Measurements from ENCODE around the gene RET.

The RET gene

DNA sequence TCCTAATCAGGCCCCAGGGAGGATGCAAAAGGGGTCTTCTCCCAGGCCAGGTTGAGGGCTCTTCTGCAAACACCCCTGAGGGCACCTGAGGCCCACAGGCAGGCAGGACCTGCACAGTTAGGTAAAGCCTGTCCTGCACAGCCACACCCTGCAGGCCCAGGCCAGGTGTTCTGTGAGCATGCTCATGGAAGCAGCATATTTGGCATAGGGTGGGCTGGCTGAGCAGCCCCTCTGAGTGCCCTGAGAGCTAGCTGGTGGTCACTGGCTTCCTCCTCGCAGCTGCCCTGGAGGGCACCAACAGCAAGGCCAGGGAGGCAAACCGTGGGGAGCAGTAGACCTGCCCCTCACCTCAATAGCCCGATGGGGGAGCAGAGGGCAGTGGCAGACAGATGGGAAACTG lies 3.7 kb upstream of the RET start:
- no peak for TF ChIP-seq EZH2phosphoT487 (IDR thresholded peaks at IDR 0.05; ENCODE audit: low read depth)
- TF ChIP-seq, protein P1, sequence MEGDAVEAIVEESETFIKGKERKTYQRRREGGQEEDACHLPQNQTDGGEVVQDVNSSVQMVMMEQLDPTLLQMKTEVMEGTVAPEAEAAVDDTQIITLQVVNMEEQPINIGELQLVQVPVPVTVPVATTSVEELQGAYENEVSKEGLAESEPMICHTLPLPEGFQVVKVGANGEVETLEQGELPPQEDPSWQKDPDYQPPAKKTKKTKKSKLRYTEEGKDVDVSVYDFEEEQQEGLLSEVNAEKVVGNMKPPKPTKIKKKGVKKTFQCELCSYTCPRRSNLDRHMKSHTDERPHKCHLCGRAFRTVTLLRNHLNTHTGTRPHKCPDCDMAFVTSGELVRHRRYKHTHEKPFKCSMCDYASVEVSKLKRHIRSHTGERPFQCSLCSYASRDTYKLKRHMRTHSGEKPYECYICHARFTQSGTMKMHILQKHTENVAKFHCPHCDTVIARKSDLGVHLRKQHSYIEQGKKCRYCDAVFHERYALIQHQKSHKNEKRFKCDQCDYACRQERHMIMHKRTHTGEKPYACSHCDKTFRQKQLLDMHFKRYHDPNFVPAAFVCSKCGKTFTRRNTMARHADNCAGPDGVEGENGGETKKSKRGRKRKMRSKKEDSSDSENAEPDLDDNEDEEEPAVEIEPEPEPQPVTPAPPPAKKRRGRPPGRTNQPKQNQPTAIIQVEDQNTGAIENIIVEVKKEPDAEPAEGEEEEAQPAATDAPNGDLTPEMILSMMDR (IDR thresholded peaks at IDR 0.05; ENCODE audit: low read depth, low read length) = no peak
- no peaks in the 10 kb centered on the region for H3K36me3 ChIP-seq (replicated peaks; ENCODE audit: low read depth, low read length)
- H3K27ac ChIP-seq (ENCODE audit: low read length) = no peak overlapping the region
- H3K4me3 ChIP-seq (ENCODE audit: low read length) = no peak overlapping the region
- H3K9me3 ChIP-seq (ENCODE audit: insufficient read depth, low read length) = no peaks in the 10 kb centered on the region
- H2AFZ ChIP-seq (ENCODE audit: low read depth, low read length) = no peak overlapping the region
- no peaks in the 10 kb centered on the region for H4K20me1 ChIP-seq (ENCODE audit: insufficient read depth, low read length)
- H3K27me3 ChIP-seq (ENCODE audit: low read depth, low read length) = no peaks in the 10 kb centered on the region
- no peaks in the 10 kb centered on the region for H3K79me2 ChIP-seq (ENCODE audit: low read length)
- no peaks in the 10 kb centered on the region for H3K4me1 ChIP-seq (ENCODE audit: low read length)
- H3K9ac ChIP-seq (ENCODE audit: low read length) = no peak overlapping the region
- no peak overlapping the region for H3K4me2 ChIP-seq (ENCODE audit: low read length)

DNA sequence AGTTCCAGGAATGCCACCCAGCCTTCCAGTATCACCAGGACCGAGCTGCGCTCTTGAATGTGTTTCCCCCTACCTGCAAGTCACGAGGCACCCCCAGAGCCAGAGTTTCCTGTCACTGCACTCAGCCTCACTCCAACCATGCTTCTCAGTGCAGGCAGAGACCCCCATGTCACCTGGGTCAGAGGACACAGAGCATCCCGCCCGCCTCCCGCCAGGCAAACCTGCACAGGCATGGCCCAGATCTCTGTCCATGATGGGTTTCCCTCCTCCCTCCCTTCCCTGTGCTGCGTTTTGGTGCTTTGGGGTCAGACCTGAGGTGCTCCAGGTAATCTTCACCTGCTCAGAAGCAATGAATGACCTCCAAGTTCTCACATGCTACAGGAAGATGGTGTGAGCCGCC lies 3.1 kb upstream of the RET start:
- Histone ChIP-seq H3K4me3 (ENCODE audit: low read length) (no peak overlapping the region), H3K27me3 (ENCODE audit: low read depth, low read length) (no peaks in the 10 kb centered on the region), H3K79me2 (ENCODE audit: low read length) (no peaks in the 10 kb centered on the region), H3K4me1 (ENCODE audit: low read length) (no peaks in the 10 kb centered on the region), H3K9ac (ENCODE audit: low read length) (no peak overlapping the region), H3K4me2 (ENCODE audit: low read length) (no peak overlapping the region), H3K36me3 (replicated peaks; ENCODE audit: low read depth, low read length) (no peaks in the 10 kb centered on the region), H2AFZ (ENCODE audit: low read depth, low read length) (no peak overlapping the region), H4K20me1 (ENCODE audit: insufficient read depth, low read length) (no peaks in the 10 kb centered on the region), H3K27ac (ENCODE audit: low read length) (no peak overlapping the region), H3K9me3 (ENCODE audit: insufficient read depth, low read length) (no peaks in the 10 kb centered on the region)
- TF ChIP-seq EZH2phosphoT487 (IDR thresholded peaks at IDR 0.05; ENCODE audit: low read depth) = no peak
- TF ChIP-seq, protein P1 (IDR thresholded peaks at IDR 0.05; ENCODE audit: low read depth, low read length) = no peak

DNA sequence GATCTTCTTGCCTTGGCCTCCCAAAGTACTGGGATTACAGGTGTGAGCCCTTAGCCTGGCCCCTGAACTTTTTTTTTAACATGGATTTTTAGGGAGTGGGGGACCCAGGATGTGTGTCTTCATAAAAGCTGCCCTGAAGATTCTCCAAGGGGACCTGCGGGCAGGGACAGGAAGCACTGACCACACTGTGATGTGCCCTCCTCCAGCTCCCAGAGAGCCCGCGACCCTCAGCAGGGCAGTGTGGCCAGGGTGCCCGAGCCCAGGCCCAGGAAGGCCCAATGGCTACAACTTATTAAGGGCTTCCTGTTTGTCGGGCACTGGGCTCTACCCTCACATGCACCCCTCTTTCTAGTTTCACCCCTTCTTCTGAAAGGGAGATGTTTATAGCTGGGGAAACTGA lies 2.5 kb upstream of the RET start:
- Histone ChIP-seq H3K4me2 (ENCODE audit: low read length) (no peak overlapping the region), H4K20me1 (ENCODE audit: insufficient read depth, low read length) (no peaks in the 10 kb centered on the region), H3K36me3 (replicated peaks; ENCODE audit: low read depth, low read length) (no peaks in the 10 kb centered on the region), H3K9me3 (ENCODE audit: insufficient read depth, low read length) (no peaks in the 10 kb centered on the region), H3K9ac (ENCODE audit: low read length) (no peak overlapping the region), H3K79me2 (ENCODE audit: low read length) (no peaks in the 10 kb centered on the region), H3K4me3 (ENCODE audit: low read length) (no peak overlapping the region), H3K4me1 (ENCODE audit: low read length) (no peaks in the 10 kb centered on the region), H2AFZ (ENCODE audit: low read depth, low read length) (no peak overlapping the region), H3K27ac (ENCODE audit: low read length) (no peak overlapping the region), H3K27me3 (ENCODE audit: low read depth, low read length) (no peaks in the 10 kb centered on the region)
- TF ChIP-seq, protein P1 (IDR thresholded peaks at IDR 0.05; ENCODE audit: low read depth, low read length) = no peak

DNA sequence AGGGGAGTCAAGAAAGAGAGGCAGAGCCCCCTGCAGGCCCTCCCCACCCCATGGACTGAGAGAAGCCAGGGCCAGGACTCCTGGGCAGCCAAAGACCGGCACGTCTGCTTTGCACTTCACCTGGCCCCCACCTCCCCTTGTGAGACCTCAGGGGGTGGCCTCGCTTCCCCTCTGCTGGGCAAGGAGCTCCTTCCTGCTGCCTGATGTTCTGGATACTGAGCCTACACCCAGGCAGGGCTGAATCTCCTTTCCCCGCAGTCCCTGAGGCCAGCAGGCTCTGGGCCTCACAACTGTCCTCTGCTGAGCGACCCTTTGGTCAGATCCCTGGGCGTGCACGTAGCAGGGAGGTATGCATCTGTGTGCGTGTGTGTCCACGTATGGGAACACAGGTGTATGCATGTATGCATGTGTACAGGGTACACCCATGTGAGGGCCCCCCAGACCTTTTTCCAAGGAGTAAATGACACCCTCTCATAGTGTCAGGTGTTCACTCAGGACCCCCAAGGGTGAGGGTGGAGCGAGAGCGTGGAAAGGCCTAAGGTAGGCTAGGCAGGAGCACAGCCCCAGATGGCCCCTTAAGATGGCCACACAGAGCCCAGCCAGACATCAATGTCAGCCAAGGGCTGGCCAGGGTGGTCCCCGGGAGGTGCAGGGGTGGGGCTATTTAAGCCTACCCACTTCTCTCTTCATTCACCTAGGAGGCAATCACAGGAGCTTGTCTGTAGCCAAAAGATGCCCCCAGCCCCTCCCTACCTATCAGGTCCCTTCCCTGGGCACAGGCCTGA lies 1.9 kb upstream of the RET start:
- H3K9me3 ChIP-seq (ENCODE audit: insufficient read depth, low read length) = no peaks in the 10 kb centered on the region
- no peak overlapping the region for H3K9ac ChIP-seq (ENCODE audit: low read length)
- H3K27me3 ChIP-seq (ENCODE audit: low read depth, low read length) = no peaks in the 10 kb centered on the region
- no peaks in the 10 kb centered on the region for H3K4me1 ChIP-seq (ENCODE audit: low read length)
- no peak overlapping the region for H3K27ac ChIP-seq (ENCODE audit: low read length)
- H3K4me2 ChIP-seq (ENCODE audit: low read length) = no peak overlapping the region
- TF ChIP-seq EZH2phosphoT487 (IDR thresholded peaks at IDR 0.05; ENCODE audit: low read depth) = no peak
- TF ChIP-seq, protein P1 (IDR thresholded peaks at IDR 0.05; ENCODE audit: low read depth, low read length) = no peak
- H2AFZ ChIP-seq (ENCODE audit: low read depth, low read length) = no peak overlapping the region
- H3K36me3 ChIP-seq (replicated peaks; ENCODE audit: low read depth, low read length) = no peaks in the 10 kb centered on the region
- no peaks in the 10 kb centered on the region for H4K20me1 ChIP-seq (ENCODE audit: insufficient read depth, low read length)
- no peaks in the 10 kb centered on the region for H3K79me2 ChIP-seq (ENCODE audit: low read length)
- H3K4me3 ChIP-seq (ENCODE audit: low read length) = no peak overlapping the region

Measured in OCI-LY3 (cell line).